T1000 (cell line): ENCODE measurements around the gene CDK5R1.
A peak's percentile ranks its signal among the peaks of the same experiment; 100 is the strongest.
"Not testable (repeated sequence)": the region's sequence is repeated elsewhere in the genome, so short reads cannot be mapped to it uniquely, and the experiment has no call there.

ENCODE experiments used
- DNase-seq: peaks from one replicate; lab custom pipeline; 2025; ENCODE audit warnings: mixed read lengths; lab: John Stamatoyannopoulos, UW

CDK5R1 gene

GRCh38 chr17:32516940-32517701, 30.3 kb downstream of the CDK5R1 start:
- DNase-seq: no peak

- DNase-seq: no peak
These were observed 31.2 kb downstream of the CDK5R1 start for GRCh38 chr17:32517982-32518381.

- no peak for DNase-seq
These were observed 31.9 kb downstream of the CDK5R1 start for GRCh38 chr17:32518646-32519227.

GRCh38 chr17:32519228-32520103, 32.7 kb downstream of the CDK5R1 start:
- peak; percentile 16 for DNase-seq

GRCh38 chr17:32520104-32520701, 33.4 kb downstream of the CDK5R1 start:
- DNase-seq: no peak

- no peak for DNase-seq
These were observed 34.1 kb downstream of the CDK5R1 start for GRCh38 chr17:32520737-32521404.

- DNase-seq: no peak
These were observed 36.4 kb downstream of the CDK5R1 start for GRCh38 chr17:32523017-32523680.

GRCh38 chr17:32523827-32524552, 37.2 kb downstream of the CDK5R1 start:
- DNase-seq: no peak

GRCh38 chr17:32524553-32524880, 37.7 kb downstream of the CDK5R1 start:
- DNase-seq: not testable (repeated sequence)

GRCh38 chr17:32525122-32525521, 38.3 kb downstream of the CDK5R1 start:
- DNase-seq: no peak

GRCh38 chr17:32527146-32527545, 40.4 kb downstream of the CDK5R1 start:
- no peak for DNase-seq

- no peak for DNase-seq
These were observed 42.0 kb downstream of the CDK5R1 start for GRCh38 chr17:32528825-32529224.

GRCh38 chr17:32529604-32530003, 42.8 kb downstream of the CDK5R1 start:
- no peak for DNase-seq

GRCh38 chr17:32533296-32533695, 46.5 kb downstream of the CDK5R1 start:
- DNase-seq: no peak

GRCh38 chr17:32536736-32537643, 50.2 kb downstream of the CDK5R1 start:
- DNase-seq: no peak
